GM18861 (cell line): Measurements from ENCODE around the gene CLCC1.
A peak's percentile ranks its signal among the peaks of the same experiment; 100 is the strongest.
"Not testable (repeated sequence)": the region's sequence is repeated elsewhere in the genome, so short reads cannot be mapped to it uniquely, and the experiment has no call there.

Experiments
- ATAC-seq: cut with Tn5 transposase; IDR thresholded peaks from one replicate; pipeline ENCODE4 v1.9.1; 2021; ENCODE audit not compliant: unreplicated experiment

The CLCC1 gene, protein sequence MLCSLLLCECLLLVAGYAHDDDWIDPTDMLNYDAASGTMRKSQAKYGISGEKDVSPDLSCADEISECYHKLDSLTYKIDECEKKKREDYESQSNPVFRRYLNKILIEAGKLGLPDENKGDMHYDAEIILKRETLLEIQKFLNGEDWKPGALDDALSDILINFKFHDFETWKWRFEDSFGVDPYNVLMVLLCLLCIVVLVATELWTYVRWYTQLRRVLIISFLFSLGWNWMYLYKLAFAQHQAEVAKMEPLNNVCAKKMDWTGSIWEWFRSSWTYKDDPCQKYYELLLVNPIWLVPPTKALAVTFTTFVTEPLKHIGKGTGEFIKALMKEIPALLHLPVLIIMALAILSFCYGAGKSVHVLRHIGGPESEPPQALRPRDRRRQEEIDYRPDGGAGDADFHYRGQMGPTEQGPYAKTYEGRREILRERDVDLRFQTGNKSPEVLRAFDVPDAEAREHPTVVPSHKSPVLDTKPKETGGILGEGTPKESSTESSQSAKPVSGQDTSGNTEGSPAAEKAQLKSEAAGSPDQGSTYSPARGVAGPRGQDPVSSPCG

GRCh38 chr1:108963052-108963686, at the start of gene CLCC1:
TSS of gene CLCC1 (minus strand) at chr1:108963484. CDS start at chr1:108950437, 13,047 bp downstream.
- peak; percentile 91 for ATAC-seq

DNA sequence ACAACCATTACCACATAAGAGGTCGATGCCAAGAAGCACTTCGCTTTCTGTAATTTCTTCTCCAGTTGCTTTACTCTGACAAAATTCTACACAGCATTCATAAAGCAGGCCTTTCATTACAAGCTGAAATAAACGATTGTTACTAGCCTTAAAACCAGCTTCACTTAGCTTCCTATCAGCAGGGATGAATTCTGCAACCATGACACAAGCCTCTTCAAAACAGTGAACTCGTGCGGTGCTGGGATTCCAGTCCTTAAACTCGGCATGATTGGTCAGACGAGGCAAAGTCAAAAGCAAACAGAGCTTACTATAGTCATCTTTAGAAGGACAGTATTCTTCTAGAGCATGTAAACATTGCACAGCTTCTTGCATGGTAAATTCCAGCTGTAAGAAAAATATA, 48.1 kb upstream of the CLCC1 start:
- ATAC-seq, result no peak

- not testable (repeated sequence) for ATAC-seq
Measured at GRCh38 chr1:108996622-108997021, 33.3 kb upstream of the CLCC1 start.

DNA sequence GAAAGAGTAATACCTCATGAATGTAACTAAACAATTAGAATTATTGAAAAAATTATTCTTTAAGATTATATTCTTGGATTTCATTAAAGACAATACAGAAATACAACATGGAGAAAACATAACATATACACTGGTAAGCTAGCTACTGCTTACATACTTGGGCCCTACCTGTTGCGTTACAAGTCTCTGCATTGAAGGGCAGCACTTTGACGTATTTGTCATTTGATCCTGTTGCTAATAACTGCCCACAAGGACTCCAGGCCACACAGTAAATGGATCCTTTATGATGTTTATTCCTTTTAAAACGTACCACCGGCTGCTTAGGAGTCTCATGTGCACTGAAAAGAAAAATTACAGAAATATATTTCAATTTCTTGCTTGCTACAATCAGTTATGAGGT, 19.8 kb upstream of the CLCC1 start:
- no peak for ATAC-seq

- no peak for ATAC-seq
Measured at GRCh38 chr1:108976658-108977057, 13.4 kb upstream of the CLCC1 start.

GRCh38 chr1:108972951-108973350, 9.7 kb upstream of the CLCC1 start:
- ATAC-seq, result no peak

- ATAC-seq, result no peak
Measured at GRCh38 chr1:108969346-108969745, 6.1 kb upstream of the CLCC1 start.

- no peak for ATAC-seq
Measured at GRCh38 chr1:108962681-108963051, 618 bp downstream of the CLCC1 start.

DNA sequence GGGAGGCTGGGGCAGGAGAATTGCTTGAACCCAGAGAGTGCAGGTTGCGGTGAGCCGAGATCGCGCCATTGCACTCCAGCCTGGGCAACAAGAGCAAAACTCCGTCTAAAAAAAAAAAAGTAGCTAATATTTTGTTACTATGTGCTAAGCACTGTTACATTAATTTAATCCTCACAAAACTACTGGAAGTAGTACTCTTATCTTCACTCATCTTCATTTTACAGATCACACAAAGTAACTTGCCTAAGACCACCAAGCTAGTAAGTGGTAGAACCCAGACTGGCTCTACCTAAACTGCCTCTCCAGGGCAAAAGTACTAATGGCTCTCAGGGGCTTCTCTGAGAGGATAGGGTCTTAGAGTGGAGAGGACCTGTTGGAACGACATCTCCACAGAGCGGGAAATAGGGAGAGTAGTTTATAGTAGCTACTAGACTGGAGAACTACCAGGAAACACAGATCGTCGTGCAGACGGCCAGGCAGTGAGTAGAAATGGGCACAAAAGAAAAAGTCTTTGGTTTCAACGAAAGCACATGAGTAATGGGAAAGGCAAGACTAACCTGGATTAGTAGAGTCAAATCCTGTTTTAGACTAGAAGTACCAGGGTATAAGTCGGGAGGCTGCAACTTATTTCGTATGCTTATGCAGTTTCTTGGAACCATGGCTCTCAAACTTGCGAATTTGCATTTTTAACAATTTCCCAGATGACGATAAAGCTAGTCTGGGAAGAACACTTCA, 1.4 kb downstream of the CLCC1 start:
- ATAC-seq, result no peak

DNA sequence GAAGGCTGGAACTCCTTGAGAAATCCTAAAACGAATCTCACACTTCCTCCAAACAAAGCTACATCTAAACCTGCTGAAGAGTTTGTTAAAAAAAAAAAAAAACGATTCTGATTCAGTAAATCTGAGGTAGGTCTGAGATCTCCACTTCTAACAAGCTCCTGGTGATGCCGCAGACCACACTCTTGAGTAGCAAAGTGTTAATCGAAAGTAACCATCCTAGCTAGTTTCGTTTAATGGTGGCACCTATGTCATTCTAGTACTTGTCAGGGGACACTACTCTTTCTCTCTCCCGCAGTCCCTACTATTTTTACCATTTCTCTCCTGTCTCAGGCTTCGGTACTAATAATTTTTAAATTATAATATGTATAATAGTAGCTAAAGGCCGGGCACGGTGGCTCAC, 2.1 kb downstream of the CLCC1 start:
- no peak for ATAC-seq

GRCh38 chr1:108960719-108961118, 2.6 kb downstream of the CLCC1 start:
- no peak for ATAC-seq

DNA sequence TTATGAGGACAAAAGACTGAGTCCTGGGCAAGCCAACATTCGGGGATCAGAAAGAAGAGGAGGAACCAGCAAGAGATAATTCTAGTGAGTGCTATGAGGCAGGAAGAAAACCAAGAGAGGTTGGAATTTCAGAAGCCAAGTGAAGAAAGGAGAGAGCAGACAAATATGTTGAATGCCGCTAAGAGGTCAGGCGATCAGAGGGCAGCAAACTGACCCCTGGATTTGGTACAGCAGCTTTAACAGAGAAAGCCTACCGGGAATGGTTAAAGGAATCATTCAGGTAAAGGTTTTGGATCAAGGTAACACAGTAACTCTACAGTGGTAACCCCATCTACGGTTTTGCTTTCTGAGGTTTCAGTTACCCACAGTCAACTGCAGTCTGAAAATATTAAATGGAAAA, 5.4 kb downstream of the CLCC1 start:
- ATAC-seq, result no peak

DNA sequence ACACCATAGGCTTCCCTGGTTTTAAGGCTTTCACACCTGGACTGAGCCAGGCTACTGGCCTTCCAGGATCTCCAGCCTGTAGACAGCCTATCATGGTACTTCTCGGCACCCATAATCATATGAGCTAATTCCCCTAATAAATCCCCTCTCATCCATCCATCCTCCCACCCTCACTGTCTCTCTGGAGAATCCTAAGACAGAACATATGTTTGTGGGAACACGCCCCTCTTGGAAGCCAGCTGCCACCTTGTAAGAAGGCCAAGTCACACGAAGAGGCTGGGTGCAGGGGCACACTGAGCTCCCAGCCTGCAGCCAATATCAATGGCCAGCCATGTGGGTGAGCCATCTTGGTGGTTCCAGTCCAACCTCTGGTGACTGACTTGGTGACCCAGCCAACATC, 7.4 kb downstream of the CLCC1 start:
- no peak for ATAC-seq

DNA sequence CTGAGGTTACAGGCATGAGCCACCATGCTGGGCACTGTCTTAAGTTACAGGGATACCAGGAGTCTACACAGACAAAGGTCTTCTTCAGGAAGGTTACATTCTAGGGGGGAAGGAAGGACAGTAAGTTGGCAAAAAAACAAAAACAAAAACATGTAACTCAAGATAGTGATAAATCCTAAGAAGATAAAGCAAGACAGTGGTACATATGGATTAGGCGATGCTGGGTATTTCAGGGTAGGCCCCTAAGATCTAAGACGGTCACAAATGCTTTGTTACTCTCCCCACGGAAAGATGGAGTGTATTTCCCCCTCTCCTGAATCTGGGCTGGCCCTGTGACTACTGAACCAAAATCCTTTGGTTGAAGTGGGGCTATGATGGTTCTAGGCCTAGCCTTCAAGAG, 8.2 kb downstream of the CLCC1 start:
- no peak for ATAC-seq

DNA sequence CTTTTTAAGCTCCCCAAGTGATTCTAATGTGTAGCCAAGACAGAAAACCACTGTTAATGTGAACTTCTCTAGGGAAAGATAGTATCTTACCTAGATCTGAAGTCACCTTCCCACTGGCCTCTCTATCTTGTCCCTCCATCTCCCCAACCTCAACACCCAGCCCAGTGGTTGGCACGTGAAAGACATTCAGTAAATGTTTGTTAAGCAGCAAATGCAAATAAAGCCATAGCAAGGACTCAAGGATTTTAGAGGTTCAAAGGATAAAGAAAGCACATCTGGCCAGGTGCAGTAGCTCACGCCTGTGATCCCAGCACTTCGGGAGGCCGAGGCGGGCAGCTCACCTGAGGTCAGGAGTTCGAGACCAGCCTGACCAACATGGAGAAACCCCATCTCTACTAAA, 9.8 kb downstream of the CLCC1 start:
- ATAC-seq, result no peak

DNA sequence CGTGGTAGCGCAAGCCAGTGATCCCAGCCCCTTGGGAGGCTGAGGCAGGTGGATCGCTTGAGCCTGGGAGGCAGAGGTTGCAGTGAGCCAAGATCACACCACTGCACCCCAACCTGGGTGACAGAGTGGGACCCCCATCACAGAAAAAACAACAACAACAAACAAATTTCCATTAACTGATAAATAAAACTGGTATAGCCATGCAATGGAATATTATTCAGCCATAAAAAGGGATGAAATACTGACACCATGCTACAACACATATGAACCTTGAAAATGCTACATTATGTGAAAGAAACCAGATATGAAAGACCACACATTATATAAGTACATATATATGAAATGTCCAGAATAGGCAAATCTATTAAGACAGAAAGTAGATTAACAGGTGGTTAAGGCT, 12.0 kb downstream of the CLCC1 start:
- no peak for ATAC-seq

GRCh38 chr1:108949044-108949443, 14.2 kb downstream of the CLCC1 start:
- ATAC-seq, result no peak

- ATAC-seq, result no peak
Measured at GRCh38 chr1:108947871-108948525, 15.3 kb downstream of the CLCC1 start.

DNA sequence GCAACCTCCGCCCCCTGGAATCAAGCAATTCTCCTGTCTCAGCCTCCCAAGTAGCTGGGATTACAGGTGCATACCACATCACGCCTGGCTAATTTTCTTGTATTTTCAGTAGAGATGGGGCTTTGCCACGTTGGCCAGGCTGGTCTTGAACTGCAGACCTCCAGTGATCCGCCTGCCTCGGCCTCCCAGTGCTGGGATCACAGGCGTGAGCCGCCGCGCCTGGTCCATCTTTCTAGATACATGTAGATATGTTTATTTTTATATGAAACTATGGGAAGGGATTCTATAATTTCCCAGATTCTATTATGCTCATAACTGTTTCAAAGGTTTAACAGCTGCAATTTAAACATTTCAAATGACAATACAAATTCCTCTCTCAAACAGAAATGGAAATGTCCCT, 27.1 kb downstream of the CLCC1 start:
- ATAC-seq, result no peak

DNA sequence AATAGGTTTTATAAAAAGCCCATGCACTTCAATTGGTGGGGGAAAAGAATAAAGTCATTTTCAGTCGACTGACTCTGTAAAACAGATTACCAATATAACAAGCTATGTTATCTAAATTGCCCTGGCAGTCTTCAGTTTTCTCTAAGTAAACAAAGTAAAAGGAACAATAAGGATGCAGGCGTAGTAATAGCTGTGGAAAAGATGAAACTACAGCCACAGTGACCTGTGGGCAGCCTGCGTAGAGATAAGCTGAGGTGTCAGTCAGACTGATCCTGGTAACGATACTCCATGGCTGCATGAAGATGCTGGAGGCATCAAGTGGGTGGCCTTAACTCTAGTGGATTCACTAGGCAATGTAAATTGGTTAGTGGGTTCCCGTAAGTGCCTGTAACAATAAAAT, 29.3 kb downstream of the CLCC1 start:
- ATAC-seq, result no peak

DNA sequence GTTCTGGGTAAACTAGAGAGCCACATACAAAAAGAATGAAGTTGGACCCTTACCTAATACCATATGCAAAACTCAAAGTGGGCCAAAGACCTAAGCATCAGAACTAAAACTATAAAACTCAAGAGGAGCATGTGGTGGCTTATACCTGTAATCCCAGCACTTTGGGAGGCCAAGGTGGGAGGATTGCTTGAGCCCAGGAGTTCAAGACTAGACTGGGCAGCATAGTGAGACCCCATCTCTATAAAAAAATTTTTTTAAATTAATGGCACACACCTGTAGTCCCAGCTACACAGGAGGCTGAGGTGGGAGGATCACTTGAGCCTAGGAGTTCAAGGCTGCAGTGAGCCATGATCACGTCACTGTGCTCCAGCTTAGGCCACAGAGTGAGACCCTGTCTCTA, 35.7 kb downstream of the CLCC1 start:
- ATAC-seq, result not testable (repeated sequence)
